GM19025 (cell line): Measurements from ENCODE around the gene ABHD12B.

ENCODE experiments used
- ATAC-seq: cut with Tn5 transposase; IDR thresholded peaks from one replicate; pipeline ENCODE4 v1.9.1; 2021; ENCODE audit warnings: mild to moderate bottlenecking, low read depth, moderate library complexity; ENCODE audit not compliant: unreplicated experiment

The ABHD12B gene

DNA sequence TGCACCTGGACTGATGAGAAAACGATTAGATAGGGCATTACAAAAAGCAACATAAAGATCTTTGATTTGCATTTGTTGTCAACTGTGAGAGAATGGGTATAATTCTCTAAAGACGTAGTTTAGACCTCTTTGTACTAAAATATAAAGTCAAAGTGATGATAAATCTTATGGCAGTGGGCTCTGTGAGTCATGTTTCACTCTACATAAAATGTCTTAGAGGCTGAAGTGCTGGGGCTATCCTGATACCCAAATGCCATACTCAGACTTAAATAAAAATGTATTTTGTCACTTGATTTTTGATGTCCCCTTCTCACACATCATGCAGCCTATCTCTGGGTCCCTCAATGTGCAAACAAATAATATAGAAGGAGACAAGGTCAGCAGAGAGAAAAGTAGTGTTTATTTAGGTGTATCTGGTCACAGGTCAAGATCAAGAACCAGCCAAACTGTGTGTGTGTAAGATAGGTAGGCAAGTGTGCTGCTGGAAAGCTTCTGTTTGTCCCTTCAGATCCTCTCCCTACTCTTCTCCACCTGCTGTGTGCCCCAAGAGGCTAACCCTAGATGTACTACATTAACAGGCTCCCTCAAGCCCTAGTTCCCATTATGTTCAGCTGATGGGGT lies 33.9 kb upstream of the ABHD12B start:
- no peak for ATAC-seq

DNA sequence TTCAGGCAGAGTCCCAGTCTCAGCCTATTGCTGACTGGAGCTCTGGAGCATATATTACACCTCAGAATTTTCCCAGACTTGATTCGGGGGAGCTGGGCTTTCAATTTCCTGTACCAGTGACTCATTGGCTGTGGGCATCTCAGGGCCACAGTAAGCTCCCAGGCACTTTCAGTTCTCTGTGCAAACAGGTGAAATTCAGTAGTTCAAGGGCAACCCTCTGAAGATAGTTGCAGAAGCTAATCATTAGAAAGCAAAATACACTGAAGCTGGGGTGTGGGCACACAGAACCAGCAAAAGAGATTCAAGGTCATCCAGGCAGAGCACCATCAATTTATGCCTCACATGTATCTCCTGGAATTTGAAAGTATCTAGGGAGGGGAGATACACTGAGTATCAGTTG lies 32.8 kb upstream of the ABHD12B start:
- ATAC-seq = peak; percentile 40

- ATAC-seq = no peak
These were observed 32.2 kb upstream of the ABHD12B start for GRCh38 chr14:50839691-50840090.

GRCh38 chr14:50844391-50844790 lies 27.5 kb upstream of the ABHD12B start:
- ATAC-seq = no peak

GRCh38 chr14:50845166-50845565 lies 26.7 kb upstream of the ABHD12B start:
- no peak for ATAC-seq

DNA sequence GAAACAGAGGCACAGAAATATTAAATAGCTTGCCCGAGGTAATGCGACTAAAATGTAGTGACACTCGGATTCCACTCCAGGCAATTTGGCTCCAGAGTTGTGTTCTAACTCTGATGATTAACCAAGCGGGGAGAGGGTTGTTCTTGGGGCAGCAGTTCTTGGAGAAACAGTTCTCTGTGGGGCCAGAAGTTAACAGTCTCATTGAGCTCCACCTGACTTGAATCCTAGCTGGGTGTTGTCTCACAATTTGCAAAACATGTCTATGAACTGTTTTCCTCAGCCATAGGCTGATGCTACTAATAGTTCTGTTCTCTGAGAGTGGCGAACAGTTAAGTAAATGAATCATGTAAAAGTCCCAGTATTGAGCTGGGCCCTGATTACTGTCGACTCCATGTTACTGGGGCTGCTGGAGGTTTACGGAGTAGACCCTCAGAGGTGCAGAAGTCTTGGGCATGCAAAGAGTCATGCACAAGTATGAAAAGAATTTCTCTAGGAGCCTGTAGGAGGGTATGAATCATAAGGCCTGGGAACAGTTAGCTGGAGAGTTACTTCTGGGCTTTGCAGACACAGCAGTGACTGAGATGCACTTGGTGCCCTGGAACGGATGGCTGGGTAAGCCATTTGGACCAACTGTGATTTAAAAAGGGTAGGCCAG lies 25.5 kb upstream of the ABHD12B start:
- no peak for ATAC-seq

DNA sequence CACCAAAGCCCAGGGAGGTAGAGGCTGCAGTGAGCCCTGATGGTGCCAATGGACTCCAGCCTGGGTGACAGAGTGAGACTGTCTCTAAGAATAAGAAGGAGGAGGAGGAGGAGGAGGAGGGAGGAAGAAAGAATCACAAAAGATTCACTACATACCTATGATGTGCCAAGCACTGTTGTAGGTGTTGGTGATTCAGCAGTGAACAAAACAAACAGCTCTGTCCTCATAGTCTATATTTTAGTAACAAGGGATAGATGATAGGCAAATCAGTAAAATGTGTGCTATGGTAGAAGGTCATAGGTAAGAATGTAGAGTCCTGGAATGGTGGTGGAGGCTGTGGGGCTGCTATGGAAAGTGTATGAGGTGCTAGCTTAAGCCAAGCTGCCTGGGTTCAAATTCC lies 18.0 kb upstream of the ABHD12B start:
- ATAC-seq = no peak

DNA sequence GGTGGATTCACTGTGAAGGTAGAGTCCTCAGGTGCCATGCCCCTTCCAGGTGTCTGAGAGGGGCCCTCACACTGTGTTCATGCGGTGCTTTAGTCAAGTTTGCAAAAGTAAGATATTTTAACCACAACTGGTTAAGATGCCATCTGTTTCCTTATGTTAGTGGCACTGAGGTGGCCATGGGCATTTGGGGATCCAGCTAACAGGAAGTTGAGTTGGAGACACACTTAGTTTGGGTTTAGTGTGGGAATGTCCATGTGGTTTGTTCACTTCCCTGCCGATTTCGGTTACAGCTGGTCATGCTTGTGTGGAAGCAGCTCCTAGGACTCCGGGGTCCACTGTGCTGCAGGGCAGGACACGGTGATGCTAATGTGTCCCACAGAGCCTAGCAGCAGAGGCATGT lies 17.3 kb upstream of the ABHD12B start:
- no peak for ATAC-seq

DNA sequence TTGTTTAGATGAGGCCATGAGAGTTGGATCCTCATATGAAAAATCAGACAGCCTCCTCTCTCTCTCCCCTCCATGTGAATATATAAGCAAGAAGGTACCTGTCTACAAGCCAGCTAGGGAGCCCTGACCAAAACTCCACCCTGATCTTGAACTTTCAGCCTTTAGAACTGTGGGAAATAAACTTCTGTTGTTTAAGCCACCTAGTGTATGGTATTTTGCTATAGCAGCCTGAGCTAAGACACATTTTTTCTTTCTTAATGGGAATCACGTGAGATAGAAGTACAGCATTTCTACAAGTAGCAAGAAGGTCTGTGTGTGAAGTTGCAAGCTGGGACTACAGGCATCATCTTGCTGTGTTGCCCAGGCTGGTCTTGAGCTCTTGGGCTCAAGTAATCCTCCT lies 16.3 kb upstream of the ABHD12B start:
- no peak for ATAC-seq

DNA sequence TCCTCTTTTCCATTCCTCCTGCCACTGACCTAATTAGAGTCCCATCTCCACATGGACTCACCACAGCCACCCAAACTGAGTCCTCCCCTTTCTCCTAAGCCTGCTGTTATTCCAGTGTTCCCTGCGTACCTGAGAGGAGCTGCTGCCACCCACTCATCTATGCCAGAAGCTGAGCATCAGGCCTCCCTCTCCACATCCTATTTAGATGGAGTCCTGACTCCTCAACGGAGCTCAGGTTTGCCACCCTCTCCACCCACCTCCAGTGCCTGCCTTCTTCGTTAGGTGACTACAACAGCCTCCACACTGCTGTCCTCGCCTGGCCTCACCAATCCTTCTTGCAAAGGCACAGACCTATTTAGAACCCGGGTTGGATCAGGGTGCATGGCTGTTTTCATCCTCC lies 15.2 kb upstream of the ABHD12B start:
- no peak for ATAC-seq

DNA sequence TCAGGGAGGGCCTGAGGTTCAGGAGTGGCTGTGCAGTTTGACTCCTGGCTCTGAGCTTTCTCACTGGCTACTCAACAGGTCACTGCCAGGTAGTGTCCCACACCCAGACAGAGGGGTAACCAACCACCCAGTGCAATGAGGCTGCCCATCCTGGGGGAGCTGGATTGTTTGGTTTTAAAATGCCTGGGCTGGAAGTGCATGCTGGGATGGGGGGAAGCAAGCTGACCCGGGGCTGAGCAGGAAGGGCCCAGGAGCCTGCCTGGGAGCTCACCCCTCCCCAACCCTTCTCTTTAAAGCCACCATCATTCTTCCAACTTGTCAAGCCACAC lies 12.6 kb upstream of the ABHD12B start:
- no peak for ATAC-seq

GRCh38 chr14:50860478-50861086 lies 11.3 kb upstream of the ABHD12B start:
- ATAC-seq = no peak

DNA sequence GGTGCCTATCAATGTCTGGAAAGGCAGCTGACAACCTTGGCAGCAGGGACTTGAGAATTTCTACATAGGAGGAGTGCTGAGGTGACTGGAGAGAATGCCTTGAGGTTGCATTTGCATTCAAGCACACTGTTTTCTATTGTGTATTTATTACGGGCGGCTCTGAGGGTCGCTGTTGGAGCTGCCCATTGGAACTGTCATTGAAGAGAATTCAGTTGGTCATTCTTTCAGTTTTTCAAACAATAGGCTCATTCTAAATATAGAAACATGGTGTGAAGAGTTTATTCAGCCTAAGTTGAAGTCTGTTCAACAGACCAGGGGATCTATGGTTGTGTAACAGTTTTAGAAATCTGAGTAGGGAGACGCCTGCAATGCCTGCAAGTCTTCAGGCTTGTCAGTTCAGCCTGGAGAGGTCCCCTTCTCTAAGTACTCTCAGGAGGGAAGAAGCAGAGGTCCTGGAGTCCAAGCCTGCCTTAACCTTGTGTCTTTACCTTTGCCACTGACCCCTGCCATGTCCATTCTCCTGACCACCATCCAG lies 9.8 kb upstream of the ABHD12B start:
- no peak for ATAC-seq

DNA sequence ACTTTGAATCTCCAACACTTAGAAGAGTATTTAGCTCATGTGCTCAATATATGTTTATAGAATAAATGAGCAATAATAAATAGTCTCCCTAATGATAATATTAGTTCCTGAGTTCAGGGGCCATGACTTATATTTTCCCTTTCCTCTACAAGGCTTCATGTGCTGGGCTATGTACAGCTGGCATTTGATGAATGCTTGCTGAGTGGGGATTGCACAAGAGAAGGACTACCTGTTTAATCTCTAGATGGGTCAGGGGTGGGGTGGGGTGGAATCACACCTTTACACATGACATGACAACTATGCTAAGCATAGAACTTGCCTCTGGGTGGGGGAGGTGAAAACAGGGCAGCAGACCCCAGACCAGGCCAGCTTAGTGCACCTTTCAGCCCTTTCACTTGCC lies 7.6 kb upstream of the ABHD12B start:
- ATAC-seq = no peak

- ATAC-seq = no peak
These were observed 6.9 kb upstream of the ABHD12B start for GRCh38 chr14:50864946-50865345.

GRCh38 chr14:50865391-50866076 lies 6.3 kb upstream of the ABHD12B start:
- ATAC-seq = no peak

GRCh38 chr14:50871228-50871627 lies 625 bp upstream of the ABHD12B start:
- no peak for ATAC-seq

GRCh38 chr14:50874757-50875156 lies 2.9 kb downstream of the ABHD12B start:
- ATAC-seq = no peak

DNA sequence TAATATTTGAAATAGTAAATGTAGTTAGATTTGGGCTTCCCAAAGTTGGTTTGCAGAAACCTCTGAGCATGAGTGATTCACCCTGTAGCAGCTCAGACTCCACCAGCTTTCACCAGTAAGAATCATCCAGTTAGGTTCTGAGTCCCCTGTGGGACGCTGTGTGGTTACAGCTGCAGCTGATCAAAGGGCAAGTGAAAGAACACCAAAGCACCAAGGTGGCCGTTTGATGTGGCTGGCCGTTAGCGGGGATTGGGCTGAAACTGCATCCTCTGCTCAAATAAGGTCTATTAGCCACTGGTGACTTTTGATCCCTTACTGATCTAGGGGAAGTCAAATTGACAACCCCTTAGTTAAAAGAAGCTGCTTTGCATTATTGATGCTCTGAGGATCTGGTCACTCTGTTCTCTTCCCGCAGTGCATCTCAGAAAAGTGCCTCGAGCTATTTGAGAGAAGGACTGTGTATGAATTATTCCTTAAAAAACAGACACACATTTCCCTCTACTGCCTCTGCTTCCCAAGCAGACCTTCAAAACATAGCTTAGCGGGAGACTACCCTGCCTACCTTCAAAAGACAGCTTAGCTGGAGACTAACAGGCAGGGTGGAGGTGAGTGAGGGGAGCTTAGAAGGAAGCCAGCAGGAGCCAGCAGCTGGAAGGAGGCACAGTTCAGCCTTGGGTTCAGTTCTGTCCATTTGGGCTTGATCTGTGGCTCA lies 3.7 kb downstream of the ABHD12B start:
- ATAC-seq = peak; percentile 97

GRCh38 chr14:50882932-50883826 lies 11.3 kb downstream of the ABHD12B start:
- no peak for ATAC-seq
